SK-N-SH treated with all-trans-retinoic acid at 6 μM for 48 hours (cell line): ENCODE measurements around the gene C1R.

ENCODE experiments used
- RARB ChIP-seq: fragments of 250-450 bp; sonication (Bioruptor Pico); IDR thresholded peaks from 2 replicates; pipeline ENCODE4 v1.8.0; 2021; ENCODE audit warnings: mild to moderate bottlenecking, moderate library complexity
- ZNF8 ChIP-seq: fragments of 450-650 bp; formaldehyde crosslinking; IDR thresholded peaks from 2 replicates; pipeline ENCODE4 v1.5.0; 2020; ENCODE audit warnings: mild to moderate bottlenecking, moderate library complexity

GRCh38 chr12:7123806-7124522 is 31.7 kb upstream of the C1R start:
- TF ChIP-seq RARB (CRISPR knock-in tag) (no peak), ZNF8 (CRISPR knock-in tag) (no peak)
